OCI-LY3 (cell line): ENCODE results near the gene EFNA1.

ENCODE experiments used
- H2AFZ ChIP-seq: fragments of 200-600, 300-600 bp; shearing (Covaris generic); 2 replicates; pipeline ENCODE4 v1.6.0; 2014; ENCODE audit warnings: antibody characterized with exemption, low read depth, low read length
- H3K27ac ChIP-seq: fragments of 200-600, 300-600 bp; sonication (generic); 2 replicates; pipeline ENCODE4 v1.5.1; 2014; ENCODE audit warnings: mild to moderate bottlenecking, low read length, moderate library complexity, mixed read lengths
- H3K27me3 ChIP-seq: fragments of 200-600, 300-600 bp; sonication (generic); 2 replicates; pipeline ENCODE4 v1.6.1; 2014; ENCODE audit warnings: low read depth, low read length, mixed read lengths
- H3K36me3 ChIP-seq: fragments of 200-600, 300-600 bp; sonication (generic); replicated peaks from 2 replicates; pipeline ENCODE3; 2014; ENCODE audit warnings: low read depth, low read length, mixed read lengths
- H3K4me1 ChIP-seq: fragments of 300-600, 200-600 bp; sonication (generic); 2 replicates; pipeline ENCODE4 v1.6.1; 2014; ENCODE audit warnings: low read length, mixed read lengths
- H3K4me2 ChIP-seq: fragments of 200-600, 300-600 bp; sonication (generic); 2 replicates; pipeline ENCODE4 v1.6.1; 2014; ENCODE audit warnings: low read length, mixed read lengths
- H3K4me3 ChIP-seq: fragments of 300-600, 200-600 bp; sonication (generic); 2 replicates; pipeline ENCODE4 v1.5.1; 2014; ENCODE audit warnings: antibody characterized with exemption, mild to moderate bottlenecking, low read length, moderate library complexity
- H3K79me2 ChIP-seq: fragments of 300-600, 200-600 bp; shearing (Covaris generic); 2 replicates; pipeline ENCODE4 v1.6.1; 2014; ENCODE audit warnings: mild to moderate bottlenecking, low read length, mixed read lengths
- H3K9ac ChIP-seq: fragments of 300-600, 200-600 bp; shearing (Covaris generic); 2 replicates; pipeline ENCODE4 v1.6.0; 2014; ENCODE audit warnings: mild to moderate bottlenecking, low read length, moderate library complexity
- H3K9me3 ChIP-seq: fragments of 200-600, 300-600 bp; shearing (Covaris generic); 2 replicates; pipeline ENCODE4 v1.6.1; 2014; ENCODE audit warnings: low read length, mixed read lengths; ENCODE audit not compliant: insufficient read depth
- H4K20me1 ChIP-seq: fragments of 200-600, 300-600 bp; sonication (generic); 2 replicates; pipeline ENCODE4 v1.6.1; 2016; ENCODE audit warnings: low read length, mixed read lengths; ENCODE audit not compliant: insufficient read depth
- CTCF ChIP-seq: fragments of 200-600, 300-600 bp; sonication (generic); IDR thresholded peaks from 2 replicates; pipeline ENCODE4 v1.5.1; 2014; ENCODE audit warnings: antibody characterized with exemption, low read length, low read depth
- EZH2phosphoT487 ChIP-seq: fragments of 200-600 bp; shearing (Covaris generic); IDR thresholded peaks from 2 replicates; pipeline ENCODE4 v1.6.1; 2018; ENCODE audit warnings: antibody characterized with exemption, mixed run types, low read depth

The EFNA1 gene

GRCh38 chr1:155169541-155169940, 41.9 kb downstream of the EFNA1 start:
- H3K9me3 ChIP-seq: no peaks in the 10 kb centered on the region
- no peak for TF ChIP-seq CTCF
- H3K36me3 ChIP-seq: peaks cover 15% of the 10 kb centered on the region
- no peak overlapping the region for H3K4me3 ChIP-seq
- H3K4me1 ChIP-seq: peaks cover 19% of the 10 kb centered on the region
- no peaks in the 10 kb centered on the region for H4K20me1 ChIP-seq
- H3K4me2 ChIP-seq: no peak overlapping the region
- no peaks in the 10 kb centered on the region for H3K27me3 ChIP-seq
- no peak overlapping the region for H2AFZ ChIP-seq
- H3K27ac ChIP-seq: no peak overlapping the region
- H3K79me2 ChIP-seq: peaks cover 16% of the 10 kb centered on the region
- H3K9ac ChIP-seq: no peak overlapping the region

- no peak overlapping the region for H3K9ac ChIP-seq
Observed at GRCh38 chr1:155170101-155170785, 42.6 kb downstream of the EFNA1 start.

GRCh38 chr1:155170806-155171205, 43.1 kb downstream of the EFNA1 start:
- Histone ChIP-seq H3K9ac (no peak overlapping the region), H3K4me2 (no peak overlapping the region), H2AFZ (no peak overlapping the region), H3K36me3 (peaks cover 15% of the 10 kb centered on the region), H3K4me1 (peaks cover 22% of the 10 kb centered on the region), H3K27ac (no peak overlapping the region), H3K27me3 (no peaks in the 10 kb centered on the region), H3K4me3 (no peak overlapping the region), H4K20me1 (no peaks in the 10 kb centered on the region), H3K9me3 (no peaks in the 10 kb centered on the region), H3K79me2 (peaks cover 16% of the 10 kb centered on the region)
- TF ChIP-seq EZH2phosphoT487: no peak
- no peak for TF ChIP-seq CTCF

More at GRCh38 chr1:155170101-155170785, 42.6 kb downstream of the EFNA1 start:
- H3K9me3 ChIP-seq: no peaks in the 10 kb centered on the region
- H3K4me3 ChIP-seq: no peak overlapping the region
- H3K4me2 ChIP-seq: no peak overlapping the region
- H3K79me2 ChIP-seq: peaks cover 16% of the 10 kb centered on the region
- peaks cover 15% of the 10 kb centered on the region for H3K36me3 ChIP-seq
- no peaks in the 10 kb centered on the region for H4K20me1 ChIP-seq
- no peak overlapping the region for H2AFZ ChIP-seq
- H3K4me1 ChIP-seq: peaks cover 22% of the 10 kb centered on the region
- no peak overlapping the region for H3K27ac ChIP-seq
- TF ChIP-seq CTCF (no peak), EZH2phosphoT487 (no peak)
- H3K27me3 ChIP-seq: no peaks in the 10 kb centered on the region

- Histone ChIP-seq H3K79me2 (peaks cover 16% of the 10 kb centered on the region), H2AFZ (no peak overlapping the region), H3K4me1 (peaks cover 30% of the 10 kb centered on the region), H3K9me3 (no peaks in the 10 kb centered on the region), H4K20me1 (no peaks in the 10 kb centered on the region), H3K27ac (peak overlapping the region; percentile 75), H3K4me2 (peak overlapping the region; percentile 91), H3K9ac (peak overlapping the region; percentile 95), H3K4me3 (peak overlapping the region; percentile 87), H3K36me3 (peaks cover 15% of the 10 kb centered on the region), H3K27me3 (no peaks in the 10 kb centered on the region)
- TF ChIP-seq CTCF (no peak), EZH2phosphoT487 (no peak)
Observed at GRCh38 chr1:155171836-155172731, 44.4 kb downstream of the EFNA1 start.
